ENCODE data around the gene CAPRIN2. TPM values are rescaled to one million over a fixed set of nuclear protein-coding genes. Genes with fewer than 3 reads are reported as not detected.

The CAPRIN2 gene
- 24.7 TPM for polyA plus RNA-seq
- long read RNA-seq, donor 1, partial matches to known transcripts = 0 of 2 reads
- long read RNA-seq, donor 1, other reads (novel, unspliced or antisense) = 0 of 2 reads
- long read RNA-seq, donor 2 = 0 reads
- long read RNA-seq, donor 3 = 0 reads
- long read RNA-seq, donor 4 = 0 reads
- long read RNA-seq, donor 5 = 0 reads
- long read RNA-seq, donor 6, partial matches to known transcripts = 0 of 1 reads
- long read RNA-seq, donor 6, other reads (novel, unspliced or antisense) = 0 of 1 reads
- long read RNA-seq, donor 7, partial matches to known transcripts = 0 of 1 reads
- long read RNA-seq, donor 7, other reads (novel, unspliced or antisense) = 0 of 1 reads
- long read RNA-seq, donor 8, partial matches to known transcripts = 0 of 1 reads
- long read RNA-seq, donor 8, other reads (novel, unspliced or antisense) = 0 of 1 reads
- long read RNA-seq, donor 9, partial matches to known transcripts = 0 of 1 reads
- long read RNA-seq, donor 9, other reads (novel, unspliced or antisense) = 0 of 1 reads
- long read RNA-seq, donor 10 = 0 reads
- long read RNA-seq, donor 11 = 0 reads

DNA sequence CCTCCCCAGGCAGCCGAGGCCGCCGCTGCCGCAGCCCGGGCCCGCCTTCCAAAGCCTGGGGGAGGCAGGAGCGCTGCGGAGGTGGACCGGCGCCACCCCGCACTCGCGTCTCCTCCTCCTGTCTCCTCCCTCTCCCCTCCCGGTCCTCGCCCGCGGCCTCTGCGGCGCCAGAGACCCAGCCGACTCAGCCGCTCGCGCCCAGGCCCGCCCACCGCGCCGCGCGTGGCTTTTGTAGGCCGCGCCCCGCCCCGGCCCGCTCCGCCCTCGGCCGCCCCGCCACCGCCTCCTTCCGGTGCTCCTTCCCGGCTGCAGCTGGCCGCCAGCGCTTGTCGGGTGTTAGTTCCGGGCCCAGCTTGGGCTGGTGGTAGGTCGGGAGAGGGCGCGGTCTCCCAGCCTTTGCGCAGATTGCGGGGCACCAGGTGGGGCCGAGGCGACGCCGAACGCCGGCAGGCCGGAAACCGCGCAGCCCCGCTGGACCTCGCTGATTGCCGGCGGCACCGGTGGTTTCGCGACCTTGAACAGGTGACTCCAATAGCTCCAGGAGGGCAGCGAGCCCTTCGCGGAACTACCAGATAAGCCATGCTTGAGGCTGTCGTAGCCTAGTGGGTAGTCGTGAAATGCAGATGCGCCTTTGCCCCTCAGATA, at the start of gene CAPRIN2:
Gene CAPRIN2, minus strand, starts transcription at position 202 of the 645 bp plus-strand sequence. CDS start 1,431 bp downstream, outside the sequence.
- H3K36me3 ChIP-seq (ENCODE audit: control insufficient read depth, insufficient read depth, low read length) = no peaks in the 10 kb centered on the region
- peak within 1 kb of the TSS; percentile 91 for H3K27ac ChIP-seq (ENCODE audit: low read length)
- WGBS (ENCODE audit: insufficient coverage, low lambda C conversion rate) = no CpG with 5 or more reads among the region's 72 CpGs
- no peaks in the 10 kb centered on the region for H3K9me3 ChIP-seq (ENCODE audit: control insufficient read depth, low read depth, low read length)
- H3K27me3 ChIP-seq (ENCODE audit: control insufficient read depth, insufficient read depth, low read length) = no peaks in the 10 kb centered on the region
- H3K4me3 ChIP-seq (ENCODE audit: low read length) = peak within 1 kb of the TSS; percentile 92
- peaks cover 6% of the 10 kb centered on the region for H3K4me1 ChIP-seq (ENCODE audit: control insufficient read depth, insufficient read depth, low read length)
- DNase-seq = peak; percentile 95 to 98

GRCh38 chr12:30797689-30798088, 42.9 kb upstream of the CAPRIN2 start:
- peaks cover 38% of the 10 kb centered on the region for H3K27me3 ChIP-seq (ENCODE audit: control insufficient read depth, insufficient read depth, low read length)
- no peak overlapping the region for H3K4me3 ChIP-seq (ENCODE audit: low read length)

DNA sequence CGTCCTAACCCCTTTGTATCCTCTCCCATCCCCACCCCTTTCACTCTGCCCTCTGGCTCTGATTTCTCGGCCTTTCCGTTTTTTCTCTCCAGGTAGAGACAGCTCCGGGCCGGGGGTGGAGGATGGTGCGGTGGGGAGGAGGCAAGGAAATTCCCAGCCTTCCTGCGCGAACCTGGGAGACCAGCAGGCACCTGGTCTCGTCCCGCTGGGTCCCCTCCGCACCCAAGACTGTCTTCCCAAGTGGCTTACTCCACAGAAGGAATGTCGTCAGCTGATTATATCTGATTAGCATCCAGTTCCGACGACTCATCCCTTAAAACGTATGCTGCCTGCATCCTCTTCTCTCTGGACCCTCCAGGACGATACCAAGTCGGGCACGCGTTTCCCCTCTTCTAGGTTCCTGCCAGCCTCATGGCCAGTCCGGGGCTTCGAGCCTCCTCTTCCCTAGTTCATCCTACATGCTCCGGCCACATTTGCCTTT, 42.2 kb upstream of the CAPRIN2 start:
- H3K27ac ChIP-seq (ENCODE audit: low read length) = no peak overlapping the region
- peak in 1 of 2 donors; percentile 11 for DNase-seq
- H3K4me3 ChIP-seq (ENCODE audit: low read length) = no peak overlapping the region
- 24% methylated on average over 8 of the region's 22 CpGs for WGBS (ENCODE audit: insufficient coverage, low lambda C conversion rate)
- no peaks in the 10 kb centered on the region for H3K36me3 ChIP-seq (ENCODE audit: control insufficient read depth, insufficient read depth, low read length)
- H3K9me3 ChIP-seq (ENCODE audit: control insufficient read depth, low read depth, low read length) = peaks cover 6% of the 10 kb centered on the region
- peaks cover 8% of the 10 kb centered on the region for H3K4me1 ChIP-seq (ENCODE audit: control insufficient read depth, insufficient read depth, low read length)
- H3K27me3 ChIP-seq (ENCODE audit: control insufficient read depth, insufficient read depth, low read length) = peaks cover 38% of the 10 kb centered on the region

More at GRCh38 chr12:30797689-30798088, 42.9 kb upstream of the CAPRIN2 start:
- DNase-seq = no peak
- Histone ChIP-seq H3K36me3 (ENCODE audit: control insufficient read depth, insufficient read depth, low read length) (no peaks in the 10 kb centered on the region), H3K4me1 (ENCODE audit: control insufficient read depth, insufficient read depth, low read length) (peaks cover 8% of the 10 kb centered on the region), H3K27ac (ENCODE audit: low read length) (no peak overlapping the region), H3K9me3 (ENCODE audit: control insufficient read depth, low read depth, low read length) (peaks cover 6% of the 10 kb centered on the region)
- WGBS (ENCODE audit: insufficient coverage, low lambda C conversion rate) = 88% methylated on average over 1 of the region's 4 CpGs

GRCh38 chr12:30796313-30796780, 41.6 kb upstream of the CAPRIN2 start:
- H3K27ac ChIP-seq (ENCODE audit: low read length) = no peak overlapping the region
- H3K27me3 ChIP-seq (ENCODE audit: control insufficient read depth, insufficient read depth, low read length) = peaks cover 38% of the 10 kb centered on the region
- peaks cover 8% of the 10 kb centered on the region for H3K4me1 ChIP-seq (ENCODE audit: control insufficient read depth, insufficient read depth, low read length)
- peak overlapping the region; percentile 38 for H3K4me3 ChIP-seq (ENCODE audit: low read length)
- no CpG with 5 or more reads among the region's 38 CpGs for WGBS (ENCODE audit: insufficient coverage, low lambda C conversion rate)
- H3K36me3 ChIP-seq (ENCODE audit: control insufficient read depth, insufficient read depth, low read length) = no peaks in the 10 kb centered on the region
- DNase-seq = no peak
- H3K9me3 ChIP-seq (ENCODE audit: control insufficient read depth, low read depth, low read length) = peaks cover 6% of the 10 kb centered on the region

- H3K4me3 ChIP-seq (ENCODE audit: low read length) = peak overlapping the region; percentile 38
- no peaks in the 10 kb centered on the region for H3K36me3 ChIP-seq (ENCODE audit: control insufficient read depth, insufficient read depth, low read length)
- H3K4me1 ChIP-seq (ENCODE audit: control insufficient read depth, insufficient read depth, low read length) = peaks cover 8% of the 10 kb centered on the region
- H3K27me3 ChIP-seq (ENCODE audit: control insufficient read depth, insufficient read depth, low read length) = peaks cover 38% of the 10 kb centered on the region
- H3K27ac ChIP-seq (ENCODE audit: low read length) = no peak overlapping the region
- no CpG with 5 or more reads among the region's 65 CpGs for WGBS (ENCODE audit: insufficient coverage, low lambda C conversion rate)
- peak; percentile 29 to 46 for DNase-seq
- H3K9me3 ChIP-seq (ENCODE audit: control insufficient read depth, low read depth, low read length) = peaks cover 6% of the 10 kb centered on the region
Measured at GRCh38 chr12:30795410-30796312, 40.9 kb upstream of the CAPRIN2 start.

DNA sequence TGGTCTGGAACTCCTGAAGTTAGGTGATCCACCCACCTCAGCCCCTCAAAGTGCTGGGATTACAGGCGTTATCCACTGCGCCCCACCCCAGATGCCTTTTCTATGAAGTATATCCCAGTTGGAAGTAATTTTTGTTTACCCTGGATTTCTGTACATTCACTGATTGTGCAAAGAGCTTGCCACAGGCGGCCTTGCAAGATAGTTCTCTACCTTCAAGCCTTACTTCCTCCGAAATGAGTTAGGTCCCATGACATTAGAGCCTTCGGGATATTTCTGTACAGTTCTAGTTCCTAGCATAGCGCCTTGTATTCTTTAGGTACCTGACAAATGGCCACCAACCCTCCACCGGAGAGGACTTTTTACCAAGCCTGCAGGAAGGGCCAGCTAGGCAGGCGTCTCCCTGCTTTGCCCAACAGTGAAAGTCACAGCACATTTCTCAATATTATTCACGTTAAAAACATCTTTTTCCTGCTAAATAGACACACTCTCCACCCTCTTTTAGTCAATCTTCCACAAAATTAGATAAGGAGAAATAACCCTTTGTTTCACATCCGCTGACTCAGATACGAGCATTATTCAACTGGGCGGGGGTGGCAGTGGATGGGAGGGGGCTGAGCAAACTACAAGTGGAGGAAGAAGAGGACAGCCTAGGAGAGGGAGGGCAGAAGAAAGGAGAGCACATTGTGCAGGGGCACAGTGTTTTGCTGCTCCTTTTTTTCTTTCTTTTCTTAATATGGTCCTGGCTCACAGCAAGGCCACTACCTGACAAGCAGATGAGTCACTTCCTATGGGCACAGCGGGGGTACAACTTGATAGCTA, 40.0 kb upstream of the CAPRIN2 start:
- Histone ChIP-seq H3K4me1 (ENCODE audit: control insufficient read depth, insufficient read depth, low read length) (peaks cover 8% of the 10 kb centered on the region), H3K36me3 (ENCODE audit: control insufficient read depth, insufficient read depth, low read length) (no peaks in the 10 kb centered on the region), H3K9me3 (ENCODE audit: control insufficient read depth, low read depth, low read length) (peaks cover 6% of the 10 kb centered on the region), H3K27ac (ENCODE audit: low read length) (no peak overlapping the region), H3K27me3 (ENCODE audit: control insufficient read depth, insufficient read depth, low read length) (peaks cover 38% of the 10 kb centered on the region), H3K4me3 (ENCODE audit: low read length) (no peak overlapping the region)
- 20% methylated on average over 1 of the region's 13 CpGs for WGBS (ENCODE audit: insufficient coverage, low lambda C conversion rate)
- no peak for DNase-seq

DNA sequence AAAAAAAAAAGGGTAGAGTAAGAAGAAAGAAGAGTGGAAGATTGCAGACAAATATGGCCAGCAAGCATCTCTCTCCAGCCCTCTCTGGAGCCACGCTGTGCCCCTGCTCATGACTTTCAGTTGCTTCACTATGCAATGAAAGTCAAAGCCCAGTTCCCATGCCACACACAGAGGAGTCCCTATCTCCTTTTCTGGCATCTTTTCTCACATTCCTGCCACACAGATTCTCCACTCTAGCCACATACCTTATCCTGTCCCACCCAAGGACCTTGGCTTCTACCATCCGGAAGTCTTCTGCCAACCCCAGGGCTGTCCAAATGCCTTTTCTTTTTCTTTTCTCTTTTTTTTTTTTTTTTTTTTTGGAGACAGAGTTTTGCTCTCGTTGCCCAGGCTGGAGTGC, 39.3 kb upstream of the CAPRIN2 start:
- H3K9me3 ChIP-seq (ENCODE audit: control insufficient read depth, low read depth, low read length) = peaks cover 6% of the 10 kb centered on the region
- H3K36me3 ChIP-seq (ENCODE audit: control insufficient read depth, insufficient read depth, low read length) = no peaks in the 10 kb centered on the region
- no peak for DNase-seq
- 100% methylated on average over 1 of the region's 3 CpGs for WGBS (ENCODE audit: insufficient coverage, low lambda C conversion rate)
- peaks cover 8% of the 10 kb centered on the region for H3K4me1 ChIP-seq (ENCODE audit: control insufficient read depth, insufficient read depth, low read length)
- peaks cover 38% of the 10 kb centered on the region for H3K27me3 ChIP-seq (ENCODE audit: control insufficient read depth, insufficient read depth, low read length)
- no peak overlapping the region for H3K27ac ChIP-seq (ENCODE audit: low read length)
- no peak overlapping the region for H3K4me3 ChIP-seq (ENCODE audit: low read length)

DNA sequence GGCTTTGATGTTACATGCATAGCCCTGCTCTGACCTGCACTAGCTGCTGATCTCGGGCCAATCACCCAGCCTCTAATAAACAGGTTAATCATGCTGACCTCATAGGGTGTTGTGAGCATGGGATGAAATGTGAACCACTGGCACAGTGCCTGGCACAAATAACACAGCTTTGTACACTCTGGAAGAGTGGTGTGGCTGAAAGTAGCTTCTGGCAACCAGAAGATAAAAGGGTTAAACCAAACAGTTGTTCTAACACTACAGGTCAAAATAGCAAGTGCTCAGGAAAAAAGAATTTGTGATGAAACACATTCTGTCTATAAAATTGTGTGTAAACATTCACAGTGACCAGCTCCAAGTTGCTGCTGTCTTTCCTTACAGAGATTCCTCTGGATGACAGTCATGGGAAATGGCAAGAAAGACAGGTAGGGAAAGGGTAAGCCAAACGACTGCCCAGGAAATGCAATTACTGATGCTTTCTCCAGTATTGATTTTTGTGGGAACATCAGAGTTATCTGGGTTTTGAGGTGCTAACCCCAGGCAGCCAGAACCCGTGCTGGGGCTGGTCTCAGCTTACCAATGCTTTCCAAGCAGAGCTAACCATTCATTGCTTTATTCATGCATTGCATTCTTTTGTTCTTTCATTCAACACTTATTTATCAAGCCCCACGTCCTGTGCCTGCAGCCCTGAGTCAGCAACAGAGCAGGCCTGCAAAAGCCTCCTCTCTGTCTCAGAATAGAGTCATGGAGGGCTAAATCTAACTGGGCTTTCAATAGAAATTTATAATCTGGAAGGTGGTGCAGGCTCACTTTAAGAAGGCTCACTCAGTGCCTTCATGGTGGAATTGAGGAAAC, 38.1 kb upstream of the CAPRIN2 start:
- H3K4me3 ChIP-seq (ENCODE audit: low read length) = no peak overlapping the region
- 17% methylated on average over 1 of the region's 4 CpGs for whole genome bisulfite sequencing (ENCODE audit: insufficient coverage, low lambda C conversion rate)

More for the DNA sequence above, 38.1 kb upstream of the CAPRIN2 start:
- DNase-seq = no peak
- Histone ChIP-seq H3K27ac (ENCODE audit: low read length) (no peak overlapping the region), H3K27me3 (ENCODE audit: control insufficient read depth, insufficient read depth, low read length) (peaks cover 36% of the 10 kb centered on the region), H3K9me3 (ENCODE audit: control insufficient read depth, low read depth, low read length) (peaks cover 6% of the 10 kb centered on the region), H3K4me1 (ENCODE audit: control insufficient read depth, insufficient read depth, low read length) (peaks cover 8% of the 10 kb centered on the region), H3K36me3 (ENCODE audit: control insufficient read depth, insufficient read depth, low read length) (no peaks in the 10 kb centered on the region)
